SK-N-MC (cell line): ENCODE results near the gene MTMR10.

Source experiments
- EZH2 ChIP-seq: fragments of 200-600 bp; sonication (generic); IDR thresholded peaks from one replicate; pipeline ENCODE4 v1.6.1; 2017; ENCODE audit warnings: antibody characterized with exemption
- POLR2AphosphoS5 ChIP-seq: IDR thresholded peaks from 2 replicates; pipeline ENCODE4 v1.6.1; 2012; ENCODE audit warnings: mild to moderate bottlenecking, low read depth, low read length, borderline replicate concordance

DNA sequence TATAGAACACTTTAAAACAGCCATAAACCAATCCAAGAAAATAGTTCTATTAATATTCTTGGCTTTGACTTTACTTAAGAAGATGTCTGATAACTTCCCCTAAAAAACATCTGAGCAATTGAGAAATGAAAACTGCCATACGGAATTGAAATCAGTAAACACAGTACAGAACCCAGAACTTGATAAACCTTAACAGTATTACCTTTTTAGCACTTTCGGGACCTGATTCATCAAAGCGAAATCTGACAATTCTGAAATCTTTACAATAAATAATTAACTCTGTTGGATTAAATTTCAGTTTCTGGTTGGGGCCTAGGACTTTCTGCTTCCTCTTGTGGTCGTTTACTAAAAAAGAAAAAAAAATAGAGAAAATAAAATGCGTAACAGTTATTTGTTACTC, 17.3 kb downstream of the MTMR10 start:
- TF ChIP-seq EZH2 (no peak), POLR2AphosphoS5 (no peak)
